ENCODE measurements around the gene CHST9. TPM values are rescaled to one million over a fixed set of nuclear protein-coding genes. Genes with fewer than 3 reads are reported as not detected.

The CHST9 gene
- polyA plus RNA-seq, 3 donors = not detected

GRCh38 chr18:27042177-27042576 lies 142.9 kb downstream of the CHST9 start:
- Histone ChIP-seq H3K27ac (ENCODE audit: low read depth in 1 of 2, low read length in 2 of 2) (no peak overlapping the region), H3K9ac (ENCODE audit: insufficient read depth, low read length, poor library complexity, severe bottlenecking) (no peak overlapping the region), H3K4me2 (replicated peaks; ENCODE audit: extremely low read depth, low read length, poor library complexity, severe bottlenecking) (no peak overlapping the region), H4K20me1 (ENCODE audit: insufficient read depth, low read length) (no peaks in the 10 kb centered on the region), H2AFZ (ENCODE audit: insufficient read depth, low read depth, low read length, poor library complexity, severe bottlenecking) (no peak overlapping the region), H3K4me3 (replicated peaks in 1 of 3; ENCODE audit: low read depth in 2 of 3, low read length in 3 of 3) (no peak overlapping the region), H3K9me3 (replicated peaks in 1 of 2; ENCODE audit: control insufficient read depth in 1 of 2, insufficient read depth in 1 of 2, low read length in 2 of 2) (no peaks in the 10 kb centered on the region), H3K27me3 (ENCODE audit: control insufficient read depth in 2 of 2, insufficient read depth in 2 of 2, low read length in 2 of 2) (no peaks in the 10 kb centered on the region), H3K36me3 (replicated peaks in 1 of 2; ENCODE audit: control insufficient read depth in 1 of 2, insufficient read depth in 2 of 2, low read length in 2 of 2) (no peaks in the 10 kb centered on the region), H3K79me2 (ENCODE audit: insufficient read depth, low read length) (no peaks in the 10 kb centered on the region), H3K4me1 (ENCODE audit: control insufficient read depth in 1 of 2, insufficient read depth in 2 of 2, low read length in 2 of 2) (no peaks in the 10 kb centered on the region)
- H3K27ac Mint-ChIP-seq = no peak overlapping the region
- peaks cover 0 to 2% (median 0%) of the 10 kb centered on the region in 7 donors for H3K9me3 Mint-ChIP-seq
- no peak overlapping the region for H3K4me3 Mint-ChIP-seq
- no peak for DNase-seq
- no peak for TF ChIP-seq CTCF (IDR thresholded peaks at IDR 0.05)
- H3K27me3 Mint-ChIP-seq (ENCODE audit: low read depth in 3 of 3) = peaks cover 0 to 2% (median 0%) of the 10 kb centered on the region in 3 donors
- intact Hi-C loops (cut with micrococcal nuclease) = no loop called here
- H3K4me1 Mint-ChIP-seq = no peaks in the 10 kb centered on the region
- no peaks in the 10 kb centered on the region for H3K36me3 Mint-ChIP-seq

GRCh38 chr18:27040796-27041195 lies 144.3 kb downstream of the CHST9 start:
- Histone ChIP-seq H3K27me3 (ENCODE audit: control insufficient read depth in 2 of 2, insufficient read depth in 2 of 2, low read length in 2 of 2) (no peaks in the 10 kb centered on the region), H3K4me3 (replicated peaks in 1 of 3; ENCODE audit: low read depth in 2 of 3, low read length in 3 of 3) (no peak overlapping the region), H2AFZ (ENCODE audit: insufficient read depth, low read depth, low read length, poor library complexity, severe bottlenecking) (no peak overlapping the region), H3K9me3 (replicated peaks in 1 of 2; ENCODE audit: control insufficient read depth in 1 of 2, insufficient read depth in 1 of 2, low read length in 2 of 2) (no peaks in the 10 kb centered on the region), H3K4me2 (replicated peaks; ENCODE audit: extremely low read depth, low read length, poor library complexity, severe bottlenecking) (no peak overlapping the region), H3K4me1 (ENCODE audit: control insufficient read depth in 1 of 2, insufficient read depth in 2 of 2, low read length in 2 of 2) (no peaks in the 10 kb centered on the region), H3K79me2 (ENCODE audit: insufficient read depth, low read length) (no peaks in the 10 kb centered on the region), H3K36me3 (replicated peaks in 1 of 2; ENCODE audit: control insufficient read depth in 1 of 2, insufficient read depth in 2 of 2, low read length in 2 of 2) (no peaks in the 10 kb centered on the region), H4K20me1 (ENCODE audit: insufficient read depth, low read length) (no peaks in the 10 kb centered on the region), H3K27ac (ENCODE audit: low read depth in 1 of 2, low read length in 2 of 2) (no peak overlapping the region), H3K9ac (ENCODE audit: insufficient read depth, low read length, poor library complexity, severe bottlenecking) (no peak overlapping the region)
- Mint-ChIP-seq H3K4me3 (no peak overlapping the region), H3K27ac (no peak overlapping the region), H3K4me1 (no peaks in the 10 kb centered on the region), H3K9me3 (peaks cover 0 to 2% (median 0%) of the 10 kb centered on the region in 7 donors), H3K27me3 (ENCODE audit: low read depth in 3 of 3) (peaks cover 0 to 2% (median 0%) of the 10 kb centered on the region in 3 donors), H3K36me3 (no peaks in the 10 kb centered on the region)
- no CpG with 5 or more reads among the region's 2 CpGs for WGBS (ENCODE audit: insufficient coverage)
- no peak for TF ChIP-seq CTCF (IDR thresholded peaks at IDR 0.05)
- intact Hi-C loops (cut with micrococcal nuclease) = no loop called here
- no peak for DNase-seq
